Amygdala (tissue), 56 donors: ENCODE data around the gene DNMT3B.

Experiments used
- DNase-seq, 56 donors: peaks; one replicate each; lab custom pipeline; 2025; lab: John Stamatoyannopoulos, UW

The DNMT3B gene

DNA sequence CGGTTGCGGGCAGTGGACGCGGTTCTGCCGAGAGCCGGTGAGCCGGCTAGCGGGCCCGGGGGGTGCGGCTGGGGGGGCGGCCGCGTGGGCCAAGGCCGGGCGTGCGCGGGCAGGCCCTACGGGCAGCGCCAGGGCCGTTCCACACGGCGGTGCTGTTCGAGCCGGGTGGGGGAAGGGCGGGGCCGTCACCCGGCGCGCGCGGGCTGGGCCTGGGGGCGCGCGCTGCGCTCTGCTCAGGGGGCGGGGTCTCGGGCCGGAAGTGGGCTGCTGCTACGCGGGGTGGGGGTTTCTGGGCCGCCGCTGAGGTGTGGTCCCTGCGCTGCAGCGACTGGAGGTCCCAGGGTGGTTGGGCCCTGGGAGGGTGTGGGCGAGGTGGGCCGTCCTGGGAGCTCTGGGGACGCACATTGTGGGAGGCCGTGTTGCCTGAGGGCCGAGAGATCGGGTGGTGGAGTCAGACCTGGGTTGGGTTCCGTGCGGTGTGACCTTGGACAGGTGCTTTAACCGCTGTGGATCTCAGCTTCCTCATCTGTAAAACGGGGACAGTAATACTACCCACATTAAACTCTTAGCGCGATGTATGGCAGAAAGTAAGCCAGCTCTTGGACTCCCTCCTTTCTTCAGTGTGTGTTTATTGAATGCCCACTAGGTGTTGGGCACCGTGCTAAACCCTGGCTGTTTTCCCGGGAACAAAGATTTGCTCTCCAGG is 58.0 kb downstream of the DNMT3B start:
- peak in 19 of 56 donors; percentile 32 to 90 (median 71) for DNase-seq

DNA sequence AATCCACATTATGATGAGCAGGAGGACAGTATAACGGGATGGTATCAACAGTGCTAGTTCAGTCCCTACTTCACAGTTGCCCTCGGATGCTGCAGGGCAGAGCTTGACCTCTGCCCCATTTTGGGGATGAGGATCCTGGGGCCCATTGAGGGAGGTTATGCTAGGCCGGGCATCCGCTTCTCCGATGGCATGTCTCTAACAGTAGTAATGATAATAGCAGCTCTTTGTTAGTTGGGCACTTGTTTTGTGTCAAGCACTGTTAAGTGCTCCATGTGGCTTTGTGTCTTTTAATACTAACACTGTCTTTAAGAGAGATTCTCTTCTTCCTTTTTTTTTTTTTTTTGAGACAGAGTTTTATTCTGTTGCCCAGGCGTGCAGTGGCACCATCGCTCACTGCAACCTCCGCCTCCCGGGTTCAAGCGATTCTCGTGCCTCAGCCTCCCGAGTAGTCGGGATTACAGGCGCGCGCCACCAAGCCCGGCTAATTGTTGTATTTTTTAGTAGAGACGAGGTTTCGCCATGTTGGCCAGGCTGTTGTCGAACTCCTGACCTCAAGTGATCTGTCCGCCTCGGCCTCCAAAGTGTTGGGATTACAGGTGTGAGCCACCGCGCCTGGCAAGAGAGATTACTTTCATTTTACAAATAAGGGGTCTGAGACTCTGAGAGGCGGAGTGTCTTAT is 58.7 kb downstream of the DNMT3B start:
- DNase-seq = peak in 6 of 56 donors; percentile 2 to 44 (median 26)

DNA sequence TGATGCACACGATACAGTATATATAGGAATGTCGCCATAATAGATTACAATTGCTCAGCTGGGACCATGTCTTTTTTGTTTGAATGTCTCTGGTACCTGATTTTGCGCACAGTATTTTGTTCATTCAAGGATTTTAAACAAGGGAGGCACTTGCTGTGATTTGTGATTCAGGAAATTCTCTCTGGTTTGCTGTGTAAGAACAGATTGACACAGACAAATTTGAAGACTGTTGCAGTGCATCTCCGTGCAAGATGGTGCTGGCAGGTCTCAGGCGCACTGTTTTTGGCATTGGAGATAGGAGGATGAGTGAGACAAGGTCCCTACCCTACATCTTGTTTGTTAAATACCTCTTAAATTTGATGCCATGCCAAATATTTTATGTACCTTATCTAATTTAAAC is 60.0 kb downstream of the DNMT3B start:
- DNase-seq = no peak

DNA sequence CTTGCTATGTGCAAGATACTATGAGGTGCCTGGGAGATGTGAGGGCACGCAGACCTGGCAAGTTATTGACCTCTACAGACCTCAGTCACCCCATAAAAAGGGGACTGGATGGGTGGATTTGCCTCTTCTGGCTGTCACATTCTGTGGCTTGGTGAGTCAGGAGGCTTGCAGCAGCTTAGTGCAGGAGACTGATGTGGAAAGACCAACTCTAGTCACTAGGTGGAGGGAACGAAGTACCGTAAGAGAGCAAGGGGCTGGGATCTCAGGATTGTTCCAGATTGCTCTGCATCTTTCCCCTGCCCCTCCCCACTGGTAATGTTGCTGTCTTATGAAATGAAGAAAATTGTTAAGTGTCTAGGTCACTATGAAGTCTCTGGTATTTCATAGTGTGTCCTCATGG is 60.9 kb downstream of the DNMT3B start:
- peak in 1 of 56 donors; percentile 4 for DNase-seq

DNA sequence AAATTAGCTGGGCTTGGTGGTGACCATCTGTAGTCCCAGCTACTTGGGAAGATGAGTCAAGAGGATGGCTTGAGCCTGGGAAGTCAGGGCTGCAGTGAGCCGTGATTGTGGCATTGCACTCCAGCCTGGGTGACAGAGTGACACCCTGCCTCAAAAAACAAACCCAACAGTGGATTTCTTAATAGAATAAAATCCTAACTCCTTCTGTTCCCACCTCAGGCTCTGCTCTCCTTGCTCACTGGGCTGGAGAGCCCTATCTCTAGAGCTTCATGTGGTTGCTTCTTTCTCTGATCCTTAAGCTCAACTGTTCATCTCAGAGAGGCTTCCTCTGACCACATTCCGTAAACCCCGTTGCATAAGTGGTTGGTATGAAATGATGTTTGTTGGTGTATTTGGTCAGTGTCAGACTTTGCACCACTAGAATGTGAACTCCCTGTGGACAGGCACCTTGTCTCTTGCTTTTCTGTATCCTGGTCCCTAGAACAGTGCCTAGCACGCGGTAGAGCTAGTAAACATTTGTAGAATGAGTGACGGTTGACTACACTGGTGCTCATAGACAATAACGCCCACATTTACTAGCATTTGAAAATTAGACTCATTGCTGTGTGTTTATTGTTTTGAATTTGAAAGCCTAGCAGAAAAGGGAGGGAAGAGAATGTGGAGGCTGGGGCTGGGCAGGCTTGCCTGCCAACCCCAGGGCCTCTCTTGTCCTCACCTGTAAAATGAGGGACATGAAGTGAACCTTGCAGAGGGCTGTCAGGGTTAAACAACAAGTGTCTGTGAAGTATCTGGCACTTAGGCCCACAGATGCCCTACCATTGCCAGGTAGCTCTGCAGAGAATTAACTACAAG is 61.8 kb downstream of the DNMT3B start:
- no peak for DNase-seq

DNA sequence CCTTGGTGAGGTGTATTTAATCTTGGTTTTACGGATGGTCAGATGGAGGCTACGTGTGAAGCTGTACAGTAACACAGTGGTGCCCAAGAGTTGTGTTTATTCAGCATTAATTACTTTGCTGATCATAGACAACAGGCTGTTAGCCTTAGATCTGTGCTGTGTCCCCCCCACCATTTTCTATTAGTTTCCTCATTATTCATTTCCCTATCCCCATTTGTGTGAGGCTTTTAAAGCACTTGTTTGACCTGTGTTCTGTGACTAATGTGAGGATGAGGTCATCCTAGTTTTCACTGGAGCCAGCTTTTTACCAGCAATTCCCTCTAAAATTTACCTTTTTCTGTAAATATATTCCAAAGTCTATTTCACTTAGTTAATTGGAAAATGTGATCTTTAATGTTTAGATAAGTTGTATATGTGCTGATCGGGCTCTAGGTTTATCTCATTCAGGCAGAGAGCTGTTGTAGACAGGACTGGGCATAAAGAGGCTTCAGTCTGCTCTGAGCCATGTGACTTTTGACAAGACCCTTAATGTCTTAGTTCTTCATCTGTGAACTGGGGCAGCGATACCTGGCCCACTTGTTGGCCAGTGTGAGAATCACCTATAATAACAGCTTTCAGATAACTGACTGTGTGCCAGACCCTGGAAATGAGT is 66.0 kb downstream of the DNMT3B start:
- no peak for DNase-seq

DNA sequence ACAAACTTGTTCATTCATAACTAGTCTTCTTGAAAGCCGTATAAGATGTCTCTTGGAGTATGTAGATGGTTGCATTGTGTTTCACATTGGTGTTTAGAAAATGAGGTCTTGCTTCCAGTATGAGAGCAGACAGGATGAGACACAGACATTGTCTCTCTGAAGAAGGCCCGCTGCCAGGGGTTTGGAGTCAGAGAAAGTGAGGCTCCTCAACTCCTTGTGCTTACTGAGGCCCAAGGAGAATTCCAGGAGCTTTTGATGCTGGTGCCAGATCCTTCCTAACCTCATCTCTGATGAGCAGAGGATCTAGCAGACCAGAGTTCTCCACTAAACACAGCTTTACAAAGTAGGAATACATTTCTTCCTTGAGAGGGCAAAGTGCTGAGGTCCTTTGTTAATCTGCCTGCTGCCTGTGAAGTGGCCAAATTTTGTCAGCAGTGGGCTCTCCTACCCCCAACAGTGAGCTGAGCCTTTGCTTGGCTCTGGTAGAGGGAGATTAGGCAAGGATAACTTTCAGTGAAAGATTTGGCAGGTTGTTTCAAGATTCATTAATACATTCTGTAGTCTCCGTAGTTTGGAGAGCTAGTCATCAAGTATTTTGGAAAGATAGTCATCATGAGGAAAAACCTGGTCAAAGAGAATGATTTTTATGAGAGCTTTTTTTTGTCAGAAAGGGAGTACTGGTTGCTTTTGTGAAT is 67.3 kb downstream of the DNMT3B start:
- DNase-seq = no peak

DNA sequence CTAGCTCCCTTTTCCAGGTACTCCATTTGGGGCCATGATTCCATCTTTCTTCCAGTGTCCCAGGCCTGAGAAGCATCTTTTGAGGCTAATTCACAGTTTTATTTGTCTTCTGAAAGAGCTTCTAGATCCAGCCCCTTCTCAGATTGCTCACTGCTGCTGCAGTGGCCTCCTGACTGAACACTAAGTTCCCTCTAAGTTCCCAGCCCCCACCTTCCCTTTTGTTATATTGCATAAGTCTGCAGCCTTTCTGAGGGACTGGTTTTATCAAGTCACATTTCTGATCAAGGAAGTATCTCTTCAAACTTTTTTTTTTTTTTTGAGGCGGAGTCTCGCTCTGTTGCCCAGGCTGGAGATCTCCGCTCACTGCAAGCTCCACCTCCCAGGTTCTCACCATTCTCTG is 68.3 kb downstream of the DNMT3B start:
- DNase-seq = peak in 5 of 56 donors; percentile 1 to 29 (median 8)

DNA sequence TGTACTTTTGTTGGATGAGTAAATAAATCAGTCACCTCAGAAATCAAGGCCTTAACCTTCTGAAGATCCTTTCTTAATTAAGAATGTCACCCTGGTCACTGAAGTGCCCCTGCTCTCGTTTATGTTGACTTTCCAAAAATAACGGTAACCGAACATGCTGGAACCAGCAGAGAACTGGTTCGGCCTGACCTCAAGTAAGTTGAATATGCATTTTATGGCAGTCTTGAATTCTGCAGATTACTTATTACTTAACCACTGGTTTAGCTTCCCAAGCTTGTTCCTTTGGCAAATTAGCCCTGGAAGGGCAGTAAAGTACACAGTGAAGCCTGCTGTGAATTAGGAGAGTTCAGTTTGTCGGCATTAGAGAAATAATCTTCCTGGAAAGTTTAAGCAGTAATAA is 69.8 kb downstream of the DNMT3B start:
- no peak for DNase-seq

DNA sequence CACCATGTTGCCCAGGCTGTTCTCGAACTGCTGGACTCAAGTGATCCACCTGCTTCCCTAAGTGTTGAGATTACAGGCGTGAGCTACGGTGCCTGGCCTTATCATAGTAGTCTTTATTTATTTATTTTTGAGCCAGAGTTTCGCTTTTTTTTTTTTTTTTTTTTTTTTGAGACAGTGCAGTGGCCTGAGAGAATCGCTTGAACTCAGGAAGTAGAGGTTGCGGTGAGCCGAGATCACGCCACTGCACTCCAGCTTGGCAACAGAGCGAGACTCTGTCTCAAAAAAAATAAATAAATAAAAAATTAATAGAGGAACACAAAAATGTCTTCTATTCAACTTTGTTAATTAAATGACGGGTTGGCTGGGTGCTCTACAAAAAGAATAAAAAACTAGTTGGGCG is 70.5 kb downstream of the DNMT3B start:
- DNase-seq = no peak

DNA sequence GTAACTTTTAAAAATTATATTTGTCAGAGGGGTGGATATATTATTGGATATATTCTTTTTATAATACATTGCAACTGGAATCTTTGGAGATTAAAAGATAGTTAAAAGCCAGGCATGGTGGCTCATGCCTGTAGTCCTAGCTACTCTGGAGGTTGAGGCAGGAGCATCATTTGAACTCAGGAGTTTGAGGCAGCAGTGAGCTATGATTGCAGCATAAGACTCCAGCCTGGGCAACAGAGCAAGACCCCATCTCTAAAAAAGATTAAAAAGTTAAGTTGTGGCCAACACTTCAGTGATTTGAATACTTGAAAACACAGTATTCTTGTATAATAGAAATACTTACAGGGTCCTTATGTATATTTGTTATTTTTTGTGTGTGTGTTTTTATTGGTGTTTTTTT is 72.8 kb downstream of the DNMT3B start:
- no peak for DNase-seq

DNA sequence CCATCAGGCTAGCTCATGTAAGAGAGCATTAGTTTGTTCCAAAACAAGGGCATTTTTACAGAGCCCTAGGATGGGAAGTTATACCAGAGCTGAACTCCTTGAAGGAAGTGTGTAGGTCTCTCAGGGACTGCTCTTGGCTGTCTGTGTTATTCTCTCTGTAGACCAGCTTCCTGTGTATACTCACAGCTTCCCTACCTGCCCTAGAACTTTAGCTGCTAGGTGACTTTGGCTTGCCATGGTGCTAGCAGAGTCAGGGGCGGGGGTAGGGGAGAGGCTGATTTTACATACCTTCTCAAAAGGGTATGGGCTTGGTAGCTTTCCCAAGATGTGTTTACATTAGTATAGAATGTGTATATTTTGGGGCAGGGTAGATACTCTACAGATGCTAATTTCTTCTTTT is 75.0 kb downstream of the DNMT3B start:
- no peak for DNase-seq

DNA sequence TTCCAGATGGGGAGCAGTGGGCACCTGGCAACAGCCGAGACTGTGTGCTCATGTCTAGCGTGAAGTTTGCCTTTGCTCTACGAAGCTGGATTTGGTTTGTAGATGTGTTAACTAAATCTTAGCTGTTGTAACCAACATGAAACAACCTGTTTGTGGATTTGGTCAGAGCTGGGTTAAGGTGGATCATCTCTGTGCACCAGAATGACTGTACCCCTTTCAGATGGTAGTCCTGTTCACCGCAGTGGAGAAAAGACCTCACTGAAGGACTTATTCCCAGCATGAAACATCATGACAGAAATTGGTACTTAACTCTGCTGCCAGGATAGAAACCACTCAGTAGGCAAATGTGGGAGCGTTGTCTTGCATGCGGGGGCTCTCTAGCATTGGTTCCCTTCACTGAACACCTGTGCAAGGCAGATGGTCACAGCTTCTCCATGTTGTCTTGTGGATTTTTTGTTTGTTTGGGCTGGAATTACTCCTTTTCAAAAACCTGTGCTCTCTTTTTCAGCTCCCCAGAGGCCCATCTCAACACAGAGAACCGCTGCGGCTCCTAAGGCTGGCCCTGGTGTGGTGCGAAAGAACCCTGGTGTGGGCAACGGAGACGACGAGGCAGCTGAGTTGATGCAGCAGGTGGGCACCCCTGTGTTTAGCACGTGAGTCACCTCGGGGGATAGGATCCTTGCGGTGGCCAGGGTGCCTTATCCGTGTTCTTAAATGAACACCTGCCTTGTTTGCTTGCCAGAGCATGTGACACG is 77.2 kb downstream of the DNMT3B start:
- peak in 3 of 56 donors; percentile 1 to 31 (median 18) for DNase-seq

DNA sequence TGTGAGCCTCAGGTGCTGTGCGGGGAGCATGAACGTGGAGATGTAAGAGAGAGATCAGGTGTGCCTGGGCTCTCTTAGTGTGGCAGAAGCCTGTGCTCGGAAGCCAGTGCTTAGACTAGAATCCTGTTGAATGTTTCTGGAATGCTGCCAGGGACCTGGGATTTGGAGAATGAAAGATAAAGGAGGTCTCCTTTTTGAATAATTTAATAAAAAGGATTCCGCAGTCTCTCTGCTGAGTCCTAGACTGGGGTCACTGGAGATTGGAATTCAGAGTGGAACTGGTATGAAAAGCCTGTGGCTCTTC is 77.7 kb downstream of the DNMT3B start:
- no peak for DNase-seq

DNA sequence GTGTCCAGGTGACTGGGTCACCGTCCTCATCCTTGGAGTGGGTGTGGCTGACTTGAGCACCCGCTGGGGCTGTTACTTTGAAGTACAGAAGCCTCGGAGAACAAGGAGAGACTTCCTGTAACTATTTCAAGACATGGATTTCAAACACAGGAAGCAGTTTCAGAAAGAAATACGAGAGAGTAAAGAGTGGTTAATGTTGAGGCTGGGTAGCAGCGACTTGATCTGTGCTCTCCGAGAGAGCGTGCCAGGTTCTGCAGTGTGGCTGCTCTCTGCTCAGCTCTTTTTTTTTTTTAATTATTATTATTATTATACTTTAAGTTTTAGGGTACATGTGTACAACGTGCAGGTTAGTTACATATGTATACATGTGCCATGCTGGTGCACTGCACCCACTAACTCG is 79.0 kb downstream of the DNMT3B start:
- DNase-seq = no peak

DNA sequence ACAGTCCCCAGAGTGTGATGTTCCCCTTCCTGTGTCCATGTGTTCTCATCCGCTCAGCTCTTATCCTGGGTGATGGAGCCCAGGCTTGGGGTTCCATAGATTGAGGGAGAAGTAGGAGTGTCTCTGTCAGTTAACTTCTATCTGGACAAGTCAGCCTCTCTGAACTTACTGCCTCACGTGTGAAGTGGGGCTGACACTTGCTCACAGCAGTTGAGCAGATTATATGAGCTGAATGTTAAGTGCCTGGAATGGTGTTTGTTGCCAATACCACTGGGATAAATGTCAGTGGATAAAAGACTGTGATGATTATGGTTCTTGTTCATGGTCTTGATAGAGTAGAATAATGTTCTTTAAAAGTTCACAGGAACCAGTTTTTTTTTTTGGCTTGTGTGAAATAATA is 79.4 kb downstream of the DNMT3B start:
- no peak for DNase-seq

DNA sequence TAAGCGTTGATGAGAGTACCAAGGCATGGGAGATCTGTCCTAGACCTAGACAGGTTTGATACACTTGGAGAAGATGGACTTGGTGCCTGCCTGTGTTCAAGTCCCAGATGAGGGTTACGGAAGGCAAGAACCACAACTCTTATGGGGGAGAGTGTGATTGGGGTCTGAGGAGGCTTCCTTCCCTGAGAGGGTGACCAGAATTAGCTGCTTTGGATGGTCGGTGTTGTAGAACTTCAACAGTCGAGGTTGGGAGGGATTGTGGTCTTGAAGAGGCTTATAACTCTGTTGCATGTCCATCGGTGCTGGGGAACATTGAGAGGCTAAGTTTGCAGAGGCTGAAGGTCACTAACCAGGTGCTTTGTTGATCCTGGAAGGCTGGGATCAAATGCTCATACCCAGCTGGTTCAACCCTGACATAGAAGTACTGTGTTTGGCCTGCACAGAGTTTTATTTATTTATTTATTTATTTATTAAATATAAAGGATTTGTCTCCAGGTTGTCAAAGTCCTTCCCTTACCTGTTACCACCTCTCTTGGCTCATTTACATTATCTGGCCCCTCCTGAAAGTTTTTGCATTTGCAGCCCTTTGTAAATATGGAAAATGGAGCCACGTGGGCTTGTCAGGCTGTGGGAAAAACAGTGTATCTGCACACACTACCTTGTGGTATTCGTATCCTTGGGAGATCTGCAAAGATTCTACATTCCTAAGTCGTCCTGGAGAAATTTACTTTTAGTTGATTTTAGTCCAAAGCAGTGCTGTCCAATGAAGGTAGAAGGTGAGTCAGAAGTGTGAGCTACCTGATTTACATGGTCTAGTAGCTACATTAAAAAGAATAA is 80.7 kb downstream of the DNMT3B start:
- DNase-seq = no peak

DNA sequence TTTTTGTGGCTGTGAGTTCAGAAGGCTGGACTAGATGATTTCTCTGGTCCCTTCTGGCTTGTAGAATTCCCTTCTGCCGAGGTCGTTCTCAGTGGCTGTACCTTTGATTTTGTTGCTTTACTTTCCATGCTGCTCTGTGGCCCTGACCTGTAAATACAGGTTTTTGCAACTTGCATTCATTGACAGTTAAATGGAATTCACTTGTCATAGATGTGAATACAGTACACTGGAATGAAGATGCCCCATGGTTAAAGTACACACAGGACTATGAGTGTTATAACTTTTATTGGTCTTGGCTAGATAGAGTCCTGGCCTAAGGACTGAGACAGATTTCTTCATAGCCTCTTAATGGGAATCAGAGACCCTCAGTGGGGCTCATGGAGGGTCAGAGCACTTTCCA is 83.6 kb downstream of the DNMT3B start:
- DNase-seq = no peak

DNA sequence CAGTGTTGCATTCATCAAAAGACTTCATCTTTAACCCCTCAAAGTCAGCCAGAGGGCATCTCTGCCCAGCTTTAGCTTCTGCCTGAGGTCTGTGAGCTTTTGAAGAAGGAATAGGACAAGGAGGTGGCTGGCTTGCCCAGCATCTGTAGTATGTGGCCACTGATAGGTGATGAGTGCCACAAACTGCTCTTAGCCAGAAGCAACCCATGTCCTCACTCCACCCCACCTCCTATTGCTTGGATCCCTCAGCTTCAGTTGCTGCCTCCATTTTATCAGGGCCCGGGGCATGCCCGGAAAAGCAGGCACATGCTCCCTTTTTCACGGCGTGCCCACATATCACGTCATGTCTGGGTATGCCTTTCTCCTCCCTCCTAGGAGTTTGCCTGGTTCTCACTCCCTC is 84.7 kb downstream of the DNMT3B start:
- no peak for DNase-seq
